Measurements from ENCODE around the gene ZC3H12D.
"Not testable (repeated sequence)": the region's sequence is repeated elsewhere in the genome, so short reads cannot be mapped to it uniquely, and the experiment has no call there.

The ZC3H12D gene

GRCh38 chr6:149446791-149447376 lies 37.9 kb downstream of the ZC3H12D start:
- TF ChIP-seq, protein P1, sequence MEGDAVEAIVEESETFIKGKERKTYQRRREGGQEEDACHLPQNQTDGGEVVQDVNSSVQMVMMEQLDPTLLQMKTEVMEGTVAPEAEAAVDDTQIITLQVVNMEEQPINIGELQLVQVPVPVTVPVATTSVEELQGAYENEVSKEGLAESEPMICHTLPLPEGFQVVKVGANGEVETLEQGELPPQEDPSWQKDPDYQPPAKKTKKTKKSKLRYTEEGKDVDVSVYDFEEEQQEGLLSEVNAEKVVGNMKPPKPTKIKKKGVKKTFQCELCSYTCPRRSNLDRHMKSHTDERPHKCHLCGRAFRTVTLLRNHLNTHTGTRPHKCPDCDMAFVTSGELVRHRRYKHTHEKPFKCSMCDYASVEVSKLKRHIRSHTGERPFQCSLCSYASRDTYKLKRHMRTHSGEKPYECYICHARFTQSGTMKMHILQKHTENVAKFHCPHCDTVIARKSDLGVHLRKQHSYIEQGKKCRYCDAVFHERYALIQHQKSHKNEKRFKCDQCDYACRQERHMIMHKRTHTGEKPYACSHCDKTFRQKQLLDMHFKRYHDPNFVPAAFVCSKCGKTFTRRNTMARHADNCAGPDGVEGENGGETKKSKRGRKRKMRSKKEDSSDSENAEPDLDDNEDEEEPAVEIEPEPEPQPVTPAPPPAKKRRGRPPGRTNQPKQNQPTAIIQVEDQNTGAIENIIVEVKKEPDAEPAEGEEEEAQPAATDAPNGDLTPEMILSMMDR (IDR thresholded peaks at IDR 0.05; ENCODE audit: extremely low read depth, insufficient read depth, missing control alignments) = no peak
- in situ Hi-C loops (cut with MboI; ENCODE audit: low pct_unique_long_range_greater_than_20kb, low sequenced_read_pairs, unreplicated experiment) = no loop called here
- no peak for DNase-seq (ENCODE audit: low spot score)

DNA sequence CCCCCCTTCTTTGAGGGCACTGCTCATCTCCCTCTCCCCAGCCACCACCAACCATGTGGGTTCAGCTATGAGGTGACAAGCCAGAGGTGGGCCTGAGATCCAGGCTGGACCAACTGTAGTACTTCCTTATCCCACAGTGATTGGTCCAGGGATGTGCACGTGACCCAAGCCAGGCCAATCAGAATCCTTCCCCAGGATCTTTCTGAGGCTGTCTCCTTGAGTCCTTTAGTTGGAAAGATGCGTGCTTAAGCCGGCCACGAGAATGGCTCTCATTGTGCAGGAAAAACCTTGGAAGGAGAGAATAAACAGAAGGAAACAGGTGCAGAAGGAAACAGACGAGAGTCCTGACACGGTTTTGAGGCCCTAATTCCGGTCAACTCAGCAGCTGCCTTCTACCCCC lies 39.2 kb downstream of the ZC3H12D start:
- DNase-seq (ENCODE audit: low spot score) = no peak
- in situ Hi-C loops (cut with MboI; ENCODE audit: low pct_unique_long_range_greater_than_20kb, low sequenced_read_pairs, unreplicated experiment) = no loop called here
- TF ChIP-seq, protein P1 (IDR thresholded peaks at IDR 0.05; ENCODE audit: extremely low read depth, insufficient read depth, missing control alignments) = no peak

- in situ Hi-C loops (cut with MboI; ENCODE audit: low pct_unique_long_range_greater_than_20kb, low sequenced_read_pairs, unreplicated experiment) = no loop called here
- DNase-seq (ENCODE audit: low spot score) = no peak
- TF ChIP-seq, protein P1 (IDR thresholded peaks at IDR 0.05; ENCODE audit: extremely low read depth, insufficient read depth, missing control alignments) = no peak
Measured at GRCh38 chr6:149445095-149445466, 39.7 kb downstream of the ZC3H12D start.

DNA sequence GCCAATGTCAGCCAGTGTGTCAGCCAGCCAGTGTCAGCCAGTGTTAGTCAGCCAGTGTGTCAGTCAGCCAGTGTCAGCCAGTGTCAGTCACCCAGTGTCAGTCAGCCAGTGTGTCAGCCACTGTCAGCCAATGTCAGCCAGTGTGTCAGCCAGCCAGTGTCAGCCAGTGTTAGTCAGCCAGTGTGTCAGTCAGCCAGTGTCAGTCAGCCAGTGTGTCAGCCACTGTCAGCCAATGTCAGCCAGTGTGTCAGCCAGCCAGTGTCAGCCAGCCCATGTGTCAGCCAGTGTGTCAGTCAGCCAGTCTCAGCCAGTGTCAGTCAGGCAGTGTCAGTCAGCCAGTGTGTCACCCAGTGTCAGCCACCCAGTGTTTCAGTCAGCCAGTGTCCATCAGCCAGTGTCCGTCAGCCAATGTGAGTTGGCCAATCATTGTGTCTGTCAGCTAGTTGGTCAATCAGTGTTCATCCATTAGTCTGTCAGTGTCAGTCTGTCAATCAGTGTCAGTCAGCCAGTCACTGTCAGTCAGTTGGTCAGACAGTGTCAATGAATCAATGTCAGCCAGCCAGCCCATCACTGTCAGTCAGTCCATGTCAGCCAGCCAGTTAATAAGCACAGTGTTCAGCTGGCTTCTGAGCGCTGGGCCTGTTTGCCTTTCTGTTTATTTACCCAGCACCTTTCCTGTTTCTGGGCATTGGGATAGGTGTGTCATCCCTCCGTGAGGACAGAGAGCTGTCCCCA lies 40.3 kb downstream of the ZC3H12D start:
- DNase-seq (ENCODE audit: low spot score); in situ Hi-C loops (cut with MboI; ENCODE audit: low pct_unique_long_range_greater_than_20kb, low sequenced_read_pairs, unreplicated experiment): not testable (repeated sequence)

- DNase-seq (ENCODE audit: low spot score) = no peak
- TF ChIP-seq, protein P1 (IDR thresholded peaks at IDR 0.05; ENCODE audit: extremely low read depth, insufficient read depth, missing control alignments) = no peak
- in situ Hi-C loops (cut with MboI; ENCODE audit: low pct_unique_long_range_greater_than_20kb, low sequenced_read_pairs, unreplicated experiment) = no loop called here
Measured at GRCh38 chr6:149443411-149444181, 41.2 kb downstream of the ZC3H12D start.

GRCh38 chr6:149441740-149442139 lies 43.1 kb downstream of the ZC3H12D start:
- in situ Hi-C loops (cut with MboI; ENCODE audit: low pct_unique_long_range_greater_than_20kb, low sequenced_read_pairs, unreplicated experiment) = no loop called here
- no peak for DNase-seq (ENCODE audit: low spot score)
- TF ChIP-seq, protein P1 (IDR thresholded peaks at IDR 0.05; ENCODE audit: extremely low read depth, insufficient read depth, missing control alignments) = no peak
